ENCODE data around the gene SLIT2.

The SLIT2 gene

DNA sequence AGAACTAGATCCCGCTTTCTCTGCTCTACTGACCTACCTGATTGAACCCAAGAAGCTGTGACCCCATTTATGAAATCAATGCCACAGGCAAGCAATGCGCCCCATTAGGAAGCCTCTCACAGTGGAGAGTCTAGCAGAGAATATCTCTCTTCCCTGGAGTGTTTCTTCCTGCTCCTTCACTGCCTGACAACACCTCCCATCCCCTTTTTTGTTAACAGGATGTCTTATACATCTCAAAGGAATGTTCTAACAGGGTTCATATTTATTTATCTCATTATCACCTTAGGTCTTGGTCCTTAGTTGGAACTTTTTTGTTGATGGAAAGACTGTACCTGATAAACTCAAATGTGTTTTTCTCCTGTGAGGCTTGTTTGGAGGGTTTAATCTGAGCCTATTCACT lies 35.5 kb downstream of the SLIT2 start:
- Histone ChIP-seq H3K9me3 (ENCODE audit: insufficient read depth, low read depth, low read length) (no peaks in the 10 kb centered on the region), H2AFZ (ENCODE audit: low read length) (no peak overlapping the region), H3F3A (ENCODE audit: low read depth) (no peaks in the 10 kb centered on the region), H4K20me1 (ENCODE audit: insufficient read depth, low read length, poor library complexity, severe bottlenecking) (no peaks in the 10 kb centered on the region), H3K27me3 (ENCODE audit: insufficient read depth, low read length, poor library complexity, severe bottlenecking) (no peaks in the 10 kb centered on the region), H3K79me2 (ENCODE audit: insufficient read depth, low read length) (no peaks in the 10 kb centered on the region), H3K4me2 (ENCODE audit: low read depth, low read length, poor library complexity, severe bottlenecking) (no peak overlapping the region), H3K4me1 (ENCODE audit: insufficient read depth, low read length, poor library complexity, severe bottlenecking) (no peaks in the 10 kb centered on the region), H3K4me3 (ENCODE audit: low read length, poor library complexity, severe bottlenecking) (no peak overlapping the region), H3K9me2 (replicated peaks; ENCODE audit: low read depth, low read length) (no peaks in the 10 kb centered on the region), H3K36me3 (ENCODE audit: insufficient read depth, low read length) (no peaks in the 10 kb centered on the region), H3K9ac (ENCODE audit: low read depth, low read length, poor library complexity, severe bottlenecking) (no peak overlapping the region)
- TF ChIP-seq, protein P1, sequence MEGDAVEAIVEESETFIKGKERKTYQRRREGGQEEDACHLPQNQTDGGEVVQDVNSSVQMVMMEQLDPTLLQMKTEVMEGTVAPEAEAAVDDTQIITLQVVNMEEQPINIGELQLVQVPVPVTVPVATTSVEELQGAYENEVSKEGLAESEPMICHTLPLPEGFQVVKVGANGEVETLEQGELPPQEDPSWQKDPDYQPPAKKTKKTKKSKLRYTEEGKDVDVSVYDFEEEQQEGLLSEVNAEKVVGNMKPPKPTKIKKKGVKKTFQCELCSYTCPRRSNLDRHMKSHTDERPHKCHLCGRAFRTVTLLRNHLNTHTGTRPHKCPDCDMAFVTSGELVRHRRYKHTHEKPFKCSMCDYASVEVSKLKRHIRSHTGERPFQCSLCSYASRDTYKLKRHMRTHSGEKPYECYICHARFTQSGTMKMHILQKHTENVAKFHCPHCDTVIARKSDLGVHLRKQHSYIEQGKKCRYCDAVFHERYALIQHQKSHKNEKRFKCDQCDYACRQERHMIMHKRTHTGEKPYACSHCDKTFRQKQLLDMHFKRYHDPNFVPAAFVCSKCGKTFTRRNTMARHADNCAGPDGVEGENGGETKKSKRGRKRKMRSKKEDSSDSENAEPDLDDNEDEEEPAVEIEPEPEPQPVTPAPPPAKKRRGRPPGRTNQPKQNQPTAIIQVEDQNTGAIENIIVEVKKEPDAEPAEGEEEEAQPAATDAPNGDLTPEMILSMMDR (conservative IDR thresholded peaks at IDR 0.05; ENCODE audit: low read length): no peak
- no peak for TF ChIP-seq EZH2phosphoT487 (IDR thresholded peaks at IDR 0.05; ENCODE audit: borderline replicate concordance)

DNA sequence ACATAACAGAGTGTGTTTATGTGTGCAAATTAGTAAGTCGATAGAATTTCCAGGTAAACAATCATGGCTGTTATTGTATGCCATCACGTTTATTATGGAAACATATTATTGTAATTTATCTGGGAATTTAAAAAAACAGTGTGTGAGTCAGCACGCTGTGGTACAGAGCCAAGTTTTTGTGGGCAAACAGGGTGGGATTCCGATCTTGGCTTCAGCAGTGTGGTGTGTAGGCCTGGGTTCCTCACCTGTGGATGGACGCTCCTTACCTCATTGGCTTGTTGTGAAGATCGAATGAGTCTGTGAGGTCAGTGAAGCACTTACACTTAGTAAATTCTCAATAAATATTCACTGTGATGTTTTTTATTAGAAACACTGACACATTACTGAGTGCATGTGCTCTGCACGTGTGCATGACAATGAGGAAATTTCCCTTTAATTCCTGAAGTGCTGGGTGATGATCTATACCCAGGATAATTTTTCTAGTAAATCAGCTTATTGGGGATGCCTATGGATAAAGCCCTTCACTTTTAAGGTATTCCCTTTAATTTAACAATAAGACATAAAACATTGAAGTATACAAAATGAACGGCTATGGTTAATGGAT lies 36.4 kb downstream of the SLIT2 start:
- H3K4me2 ChIP-seq (ENCODE audit: low read depth, low read length, poor library complexity, severe bottlenecking): no peak overlapping the region
- no peak overlapping the region for H3K4me3 ChIP-seq (ENCODE audit: low read length, poor library complexity, severe bottlenecking)
- TF ChIP-seq, protein P1 (conservative IDR thresholded peaks at IDR 0.05; ENCODE audit: low read length): no peak
- TF ChIP-seq EZH2phosphoT487 (IDR thresholded peaks at IDR 0.05; ENCODE audit: borderline replicate concordance): no peak
- no peaks in the 10 kb centered on the region for H3K9me2 ChIP-seq (replicated peaks; ENCODE audit: low read depth, low read length)
- H3F3A ChIP-seq (ENCODE audit: low read depth): no peaks in the 10 kb centered on the region
- no peaks in the 10 kb centered on the region for H3K79me2 ChIP-seq (ENCODE audit: insufficient read depth, low read length)
- H3K36me3 ChIP-seq (ENCODE audit: insufficient read depth, low read length): no peaks in the 10 kb centered on the region
- no peak overlapping the region for H2AFZ ChIP-seq (ENCODE audit: low read length)
- no peaks in the 10 kb centered on the region for H4K20me1 ChIP-seq (ENCODE audit: insufficient read depth, low read length, poor library complexity, severe bottlenecking)
- H3K27me3 ChIP-seq (ENCODE audit: insufficient read depth, low read length, poor library complexity, severe bottlenecking): no peaks in the 10 kb centered on the region
- no peaks in the 10 kb centered on the region for H3K9me3 ChIP-seq (ENCODE audit: insufficient read depth, low read depth, low read length)
- H3K9ac ChIP-seq (ENCODE audit: low read depth, low read length, poor library complexity, severe bottlenecking): no peak overlapping the region
- no peaks in the 10 kb centered on the region for H3K4me1 ChIP-seq (ENCODE audit: insufficient read depth, low read length, poor library complexity, severe bottlenecking)

DNA sequence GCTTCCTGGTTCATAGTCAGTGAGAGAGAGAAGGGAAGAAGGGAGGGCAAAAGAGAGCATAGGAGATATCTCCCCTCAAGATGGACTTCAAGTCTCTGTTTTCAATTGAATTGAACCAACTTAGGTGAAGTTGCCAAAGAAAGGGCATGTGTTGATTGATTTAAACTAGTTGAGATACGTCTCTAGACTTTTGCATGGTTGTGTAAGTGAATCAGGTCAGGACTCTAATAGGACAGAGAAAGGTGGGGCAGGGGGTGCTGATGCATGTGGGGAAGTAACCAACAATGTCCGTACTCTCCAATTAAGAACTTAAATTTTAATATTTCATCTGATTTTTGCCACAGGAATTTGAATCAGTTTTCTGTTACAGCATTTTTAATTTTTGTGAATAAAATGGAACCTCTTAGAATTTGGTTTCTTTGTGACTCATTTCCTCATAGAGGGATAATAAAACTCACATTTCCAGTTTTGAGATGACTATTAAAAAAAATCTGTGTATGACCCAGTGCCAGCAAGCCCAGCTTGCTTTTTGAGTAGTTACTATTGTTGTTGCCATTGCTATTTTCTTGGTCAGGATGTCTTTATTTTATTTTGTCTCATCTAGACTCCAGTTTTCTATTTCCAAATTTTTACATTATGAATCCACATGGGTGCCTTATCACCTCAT lies 37.3 kb downstream of the SLIT2 start:
- H3K4me3 ChIP-seq (ENCODE audit: low read length, poor library complexity, severe bottlenecking): no peak overlapping the region
- no peak overlapping the region for H3K4me2 ChIP-seq (ENCODE audit: low read depth, low read length, poor library complexity, severe bottlenecking)

More for the DNA sequence above, 37.3 kb downstream of the SLIT2 start:
- no peaks in the 10 kb centered on the region for H4K20me1 ChIP-seq (ENCODE audit: insufficient read depth, low read length, poor library complexity, severe bottlenecking)
- no peak overlapping the region for H3K9ac ChIP-seq (ENCODE audit: low read depth, low read length, poor library complexity, severe bottlenecking)
- no peak overlapping the region for H2AFZ ChIP-seq (ENCODE audit: low read length)
- no peaks in the 10 kb centered on the region for H3K79me2 ChIP-seq (ENCODE audit: insufficient read depth, low read length)
- no peaks in the 10 kb centered on the region for H3K27me3 ChIP-seq (ENCODE audit: insufficient read depth, low read length, poor library complexity, severe bottlenecking)
- TF ChIP-seq, protein P1 (conservative IDR thresholded peaks at IDR 0.05; ENCODE audit: low read length): no peak
- no peak for TF ChIP-seq EZH2phosphoT487 (IDR thresholded peaks at IDR 0.05; ENCODE audit: borderline replicate concordance)
- no peaks in the 10 kb centered on the region for H3K9me3 ChIP-seq (ENCODE audit: insufficient read depth, low read depth, low read length)
- no peaks in the 10 kb centered on the region for H3K4me1 ChIP-seq (ENCODE audit: insufficient read depth, low read length, poor library complexity, severe bottlenecking)
- no peaks in the 10 kb centered on the region for H3K36me3 ChIP-seq (ENCODE audit: insufficient read depth, low read length)
- no peaks in the 10 kb centered on the region for H3F3A ChIP-seq (ENCODE audit: low read depth)
- no peaks in the 10 kb centered on the region for H3K9me2 ChIP-seq (replicated peaks; ENCODE audit: low read depth, low read length)

All from Loucy (cell line).